ENCODE data around the gene ZMYM2. TPM values are rescaled to one million over a fixed set of nuclear protein-coding genes. Genes with fewer than 3 reads are reported as not detected.
"Not testable (repeated sequence)": the region's sequence is repeated elsewhere in the genome, so short reads cannot be mapped to it uniquely, and the experiment has no call there.

The ZMYM2 gene
- polyA plus RNA-seq, 1 experiment: 11.6 TPM

DNA sequence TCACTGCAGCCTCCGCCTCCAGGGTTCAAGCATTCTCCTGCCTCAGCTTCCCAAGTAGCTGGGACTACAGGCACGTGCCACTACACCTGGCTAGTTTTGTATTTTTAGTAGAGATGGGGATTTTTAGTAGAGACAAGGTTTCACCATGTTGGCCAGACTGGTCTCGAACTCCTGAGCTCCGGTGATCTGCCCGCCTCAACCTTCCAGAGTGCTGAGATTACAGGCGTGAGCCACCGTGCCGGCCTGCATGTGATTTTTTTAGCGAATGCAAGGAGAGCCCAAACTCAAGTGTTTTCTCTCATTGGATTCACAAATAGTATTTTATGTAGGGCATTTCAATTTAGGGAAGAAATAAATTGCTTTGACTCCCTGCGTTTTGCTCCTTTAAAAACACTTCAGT is 4.4 kb downstream of the ZMYM2 start:
- ChIA-PET POLR2A (interaction anchor here (0.6 kb wide), 1 partner anchor 156 kb away, joined by 12 read pairs; no protein-coding TSS in a partner anchor), CTCF (no interaction called here)
- H3K27me3 ChIP-seq (ENCODE audit: control insufficient read depth, insufficient read depth, low read length): no peaks in the 10 kb centered on the region
- H3K36me3 ChIP-seq (ENCODE audit: control insufficient read depth, insufficient read depth, low read length): peaks cover 3% of the 10 kb centered on the region
- H3K4me3 ChIP-seq (ENCODE audit: low read depth, low read length): no peak overlapping the region
- TF ChIP-seq, protein P1, sequence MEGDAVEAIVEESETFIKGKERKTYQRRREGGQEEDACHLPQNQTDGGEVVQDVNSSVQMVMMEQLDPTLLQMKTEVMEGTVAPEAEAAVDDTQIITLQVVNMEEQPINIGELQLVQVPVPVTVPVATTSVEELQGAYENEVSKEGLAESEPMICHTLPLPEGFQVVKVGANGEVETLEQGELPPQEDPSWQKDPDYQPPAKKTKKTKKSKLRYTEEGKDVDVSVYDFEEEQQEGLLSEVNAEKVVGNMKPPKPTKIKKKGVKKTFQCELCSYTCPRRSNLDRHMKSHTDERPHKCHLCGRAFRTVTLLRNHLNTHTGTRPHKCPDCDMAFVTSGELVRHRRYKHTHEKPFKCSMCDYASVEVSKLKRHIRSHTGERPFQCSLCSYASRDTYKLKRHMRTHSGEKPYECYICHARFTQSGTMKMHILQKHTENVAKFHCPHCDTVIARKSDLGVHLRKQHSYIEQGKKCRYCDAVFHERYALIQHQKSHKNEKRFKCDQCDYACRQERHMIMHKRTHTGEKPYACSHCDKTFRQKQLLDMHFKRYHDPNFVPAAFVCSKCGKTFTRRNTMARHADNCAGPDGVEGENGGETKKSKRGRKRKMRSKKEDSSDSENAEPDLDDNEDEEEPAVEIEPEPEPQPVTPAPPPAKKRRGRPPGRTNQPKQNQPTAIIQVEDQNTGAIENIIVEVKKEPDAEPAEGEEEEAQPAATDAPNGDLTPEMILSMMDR (IDR thresholded peaks at IDR 0.05; ENCODE audit: insufficient read depth, low read depth, low read length): no peak
- no peak for DNase-seq (ENCODE audit: low read depth)

DNA sequence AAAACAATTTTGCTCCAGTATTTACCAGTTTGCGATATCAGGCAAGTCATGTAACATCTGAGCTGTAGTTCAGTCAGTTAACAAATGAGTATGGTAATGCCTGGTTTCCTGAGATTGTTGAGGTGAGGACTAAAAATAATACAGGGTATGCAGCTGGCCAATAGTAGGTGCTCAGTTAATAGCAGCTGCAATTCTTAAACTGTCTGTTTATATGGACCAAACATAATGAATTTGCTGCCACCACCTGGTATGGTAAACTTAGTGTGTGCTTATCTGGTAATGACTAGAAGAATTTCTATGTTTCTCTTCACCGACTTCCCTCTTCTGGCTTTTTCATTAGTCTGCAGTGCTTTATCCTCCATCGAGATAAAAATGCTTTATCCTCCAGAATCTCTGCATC is 9.1 kb downstream of the ZMYM2 start:
- Histone ChIP-seq H3K4me3 (ENCODE audit: low read depth, low read length) (no peak overlapping the region), H3K27me3 (ENCODE audit: control insufficient read depth, insufficient read depth, low read length) (no peaks in the 10 kb centered on the region), H3K36me3 (ENCODE audit: control insufficient read depth, insufficient read depth, low read length) (peaks cover 3% of the 10 kb centered on the region)
- TF ChIP-seq, protein P1 (IDR thresholded peaks at IDR 0.05; ENCODE audit: insufficient read depth, low read depth, low read length): no peak
- no peak for DNase-seq (ENCODE audit: low read depth)
- ChIA-PET CTCF (no interaction called here), POLR2A (no interaction called here)

DNA sequence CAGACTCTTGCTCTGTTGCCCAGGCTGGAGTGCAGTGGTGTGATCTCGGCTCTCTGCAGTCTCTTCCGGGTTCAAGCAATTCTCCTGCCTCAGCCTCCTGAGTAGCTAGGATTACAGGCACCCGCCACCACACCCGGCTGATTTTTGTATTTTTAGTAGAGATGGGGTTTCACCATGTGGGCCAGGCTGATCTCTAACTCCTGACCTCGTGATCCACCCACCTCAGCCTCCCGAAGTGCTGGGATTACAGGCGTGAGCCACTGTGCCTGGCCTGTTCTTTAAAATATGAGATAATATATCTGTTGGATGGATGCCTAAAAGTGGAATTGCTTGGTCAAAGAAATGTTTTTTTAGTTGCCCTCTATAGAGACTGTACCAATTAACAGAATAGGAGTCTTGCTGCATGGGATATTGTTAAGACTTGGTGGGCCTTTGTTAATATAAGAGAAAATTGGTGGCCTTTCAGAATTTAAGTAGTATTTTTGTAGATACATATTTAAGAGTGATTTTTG is 16.0 kb downstream of the ZMYM2 start:
- CTCF ChIA-PET; DNase-seq (ENCODE audit: low read depth); H3K4me3 ChIP-seq (ENCODE audit: low read depth, low read length); H3K36me3 ChIP-seq (ENCODE audit: control insufficient read depth, insufficient read depth, low read length); H3K27me3 ChIP-seq (ENCODE audit: control insufficient read depth, insufficient read depth, low read length); POLR2A ChIA-PET: not testable (repeated sequence)

DNA sequence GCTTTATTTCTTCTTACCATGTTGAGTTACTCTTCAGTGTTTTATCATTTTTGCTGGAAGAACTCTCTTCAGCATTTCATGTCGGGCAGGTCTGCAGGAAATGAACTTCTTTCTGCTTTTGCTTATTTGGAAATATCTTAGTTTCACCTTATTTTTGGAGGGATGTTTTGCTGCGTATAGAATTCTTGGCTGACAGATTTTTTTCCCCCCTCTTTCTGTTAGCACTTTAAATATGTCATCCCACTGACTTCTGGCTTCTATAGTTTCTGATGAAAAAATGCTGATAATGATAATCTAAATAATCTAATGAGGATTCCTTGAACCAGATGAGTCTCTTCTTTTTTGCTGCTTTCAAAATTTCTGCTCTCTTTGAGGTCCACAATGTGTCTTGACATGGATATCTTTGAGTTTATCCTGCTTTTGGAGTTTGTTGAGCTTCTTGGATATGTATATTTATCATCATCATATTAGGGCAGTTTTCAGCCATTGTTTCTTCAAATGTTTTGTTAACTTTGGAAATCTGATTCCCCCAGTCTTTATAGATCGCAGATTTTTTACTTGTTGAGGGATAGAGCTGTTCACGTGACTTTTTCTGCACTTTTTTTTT is 20.4 kb downstream of the ZMYM2 start:
- ChIA-PET POLR2A (no interaction called here), CTCF (no interaction called here)
- H3K27me3 ChIP-seq (ENCODE audit: control insufficient read depth, insufficient read depth, low read length): no peaks in the 10 kb centered on the region
- H3K4me3 ChIP-seq (ENCODE audit: low read depth, low read length): no peak overlapping the region
- 0 out of 2 replicates have a peak, but pooled peaks cover 2% of the 10 kb centered on the region for H3K36me3 ChIP-seq (ENCODE audit: control insufficient read depth, insufficient read depth, low read length)
- TF ChIP-seq, protein P1 (IDR thresholded peaks at IDR 0.05; ENCODE audit: insufficient read depth, low read depth, low read length): no peak
- DNase-seq (ENCODE audit: low read depth): no peak

DNA sequence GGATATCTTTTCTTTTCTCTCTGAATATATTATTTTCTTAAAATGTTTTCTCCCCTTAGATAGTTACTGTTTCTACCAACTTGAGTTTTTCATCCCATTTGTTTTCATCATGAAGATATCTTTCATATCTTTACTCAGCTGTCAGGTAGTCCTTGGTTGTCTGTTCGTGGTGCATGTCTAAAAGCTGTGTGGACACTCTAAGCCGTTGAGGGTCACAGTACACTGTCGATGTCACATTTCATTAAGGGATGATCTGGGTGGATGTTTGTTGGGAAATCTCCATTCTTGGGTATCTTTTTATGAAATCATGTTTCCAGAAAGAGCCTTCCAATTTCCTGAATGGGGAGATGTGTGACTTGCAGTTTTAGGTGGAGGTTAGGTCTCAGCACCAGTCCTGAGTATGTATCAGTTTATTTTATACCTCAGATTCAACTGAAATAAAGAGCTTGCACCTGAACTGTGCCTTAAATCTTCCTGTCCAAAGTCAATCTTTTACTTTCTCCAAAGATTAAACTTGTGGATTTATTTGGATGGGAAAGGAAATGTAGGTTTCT is 23.2 kb downstream of the ZMYM2 start:
- DNase-seq (ENCODE audit: low read depth): no peak
- POLR2A ChIA-PET: interaction anchor here (0.6 kb wide), 1 partner anchor 9 kb away, joined by 3 read pairs; no protein-coding TSS in a partner anchor

More for the DNA sequence above, 23.2 kb downstream of the ZMYM2 start:
- H3K27me3 ChIP-seq (ENCODE audit: control insufficient read depth, insufficient read depth, low read length): no peaks in the 10 kb centered on the region
- TF ChIP-seq, protein P1 (IDR thresholded peaks at IDR 0.05; ENCODE audit: insufficient read depth, low read depth, low read length): no peak
- peaks cover 1% of the 10 kb centered on the region for H3K36me3 ChIP-seq (ENCODE audit: control insufficient read depth, insufficient read depth, low read length)
- CTCF ChIA-PET: interaction anchor here (1.4 kb wide), 1 partner anchor 17 kb away, joined by 3 read pairs; no protein-coding TSS in a partner anchor
- H3K4me3 ChIP-seq (ENCODE audit: low read depth, low read length): no peak overlapping the region
